Activated gamma-delta T cell (primary cell): Measurements from ENCODE around the gene ARRDC5.
"Not testable (repeated sequence)": the region's sequence is repeated elsewhere in the genome, so short reads cannot be mapped to it uniquely, and the experiment has no call there.

Source experiments
- DNase-seq: peaks from one replicate; lab custom pipeline; 2025; lab: John Stamatoyannopoulos, UW
- total RNA-seq, 2 donors: gene quantifications; one replicate each; lab custom pipeline; 2026; lab: John Stamatoyannopoulos, UW

Gene ARRDC5
- total RNA-seq = 16.8 to 27.3 reads per million in 2 donors

DNA sequence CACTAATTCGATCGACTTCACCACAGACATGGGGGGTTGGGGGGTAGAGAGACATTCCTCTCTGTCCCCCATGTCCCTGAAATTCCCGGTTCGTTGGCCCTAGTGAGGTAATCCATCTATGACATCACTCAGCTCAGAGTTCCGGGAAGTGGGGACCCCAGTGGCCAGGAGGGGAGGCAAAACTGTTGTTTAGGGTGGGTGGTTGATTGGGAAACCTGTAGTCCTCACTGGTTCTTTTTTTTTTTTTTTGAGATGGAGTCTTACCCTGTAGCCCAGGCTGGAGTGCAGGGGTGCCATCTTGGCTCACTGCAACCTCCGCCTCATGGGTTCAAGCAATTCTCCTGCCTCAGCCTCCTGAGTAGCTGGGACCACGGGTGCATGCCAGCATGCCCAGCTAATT lies at the start of gene ARRDC5:
TSS of gene ARRDC5 (minus strand) at position 101 of the 400 bp plus-strand sequence. CDS start at position 30, 71 bp downstream.
- DNase-seq = no peak

DNA sequence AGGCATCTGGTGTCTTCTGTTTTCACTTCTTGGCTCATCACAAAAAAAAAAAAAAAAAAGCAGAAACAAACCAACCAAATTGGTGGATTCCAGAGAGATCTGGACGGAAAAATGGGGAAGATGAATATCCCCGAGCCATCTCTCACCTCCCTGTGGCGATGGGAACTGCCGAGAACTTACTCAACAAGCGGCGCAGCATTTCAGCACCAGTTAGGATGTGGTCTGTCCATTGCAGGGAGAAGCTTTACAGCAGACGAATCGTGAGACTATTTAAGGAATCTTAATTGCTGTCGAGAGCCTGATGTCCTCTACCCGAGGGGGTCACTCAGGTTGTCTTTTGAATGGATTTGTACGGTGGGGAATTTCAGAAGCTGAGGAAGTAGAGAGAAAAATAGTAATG lies 49.0 kb upstream of the ARRDC5 start:
- DNase-seq = no peak

DNA sequence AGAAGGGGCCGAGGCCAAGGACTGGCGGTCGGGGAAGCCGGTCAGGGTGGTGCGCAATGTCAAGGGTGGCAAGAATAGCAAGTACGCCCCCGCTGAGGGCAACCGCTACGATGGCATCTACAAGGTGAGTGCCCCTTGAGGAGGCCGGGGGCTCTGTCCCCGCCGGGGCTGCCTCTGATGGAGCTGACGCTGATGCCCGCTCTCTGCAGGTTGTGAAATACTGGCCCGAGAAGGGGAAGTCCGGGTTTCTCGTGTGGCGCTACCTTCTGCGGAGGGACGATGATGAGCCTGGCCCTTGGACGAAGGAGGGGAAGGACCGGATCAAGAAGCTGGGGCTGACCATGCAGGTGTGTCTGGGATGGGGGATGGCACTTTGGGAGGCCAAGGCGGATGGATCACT lies 48.0 kb upstream of the ARRDC5 start:
- DNase-seq = not testable (repeated sequence)

DNA sequence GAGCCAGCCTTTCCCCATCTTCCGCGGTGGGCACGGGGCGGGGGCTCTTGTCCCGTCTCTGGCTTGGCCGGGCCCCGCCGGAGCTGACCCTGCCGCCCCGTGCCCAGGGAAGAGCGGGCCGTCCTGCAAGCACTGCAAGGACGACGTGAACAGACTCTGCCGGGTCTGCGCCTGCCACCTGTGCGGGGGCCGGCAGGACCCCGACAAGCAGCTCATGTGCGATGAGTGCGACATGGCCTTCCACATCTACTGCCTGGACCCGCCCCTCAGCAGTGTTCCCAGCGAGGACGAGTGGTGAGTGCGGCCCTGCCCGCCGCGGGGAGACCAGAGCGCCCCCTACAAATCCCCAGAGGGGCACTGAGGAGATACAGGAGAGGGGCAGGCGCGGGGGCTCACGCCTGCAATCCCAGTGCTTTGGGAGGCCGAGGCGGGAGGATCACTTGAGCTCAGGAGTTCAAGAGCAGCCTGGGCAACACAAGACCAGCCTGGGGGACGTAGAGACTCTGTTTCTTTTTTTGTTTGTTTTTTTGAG lies 39.0 kb upstream of the ARRDC5 start:
- not testable (repeated sequence) for DNase-seq

DNA sequence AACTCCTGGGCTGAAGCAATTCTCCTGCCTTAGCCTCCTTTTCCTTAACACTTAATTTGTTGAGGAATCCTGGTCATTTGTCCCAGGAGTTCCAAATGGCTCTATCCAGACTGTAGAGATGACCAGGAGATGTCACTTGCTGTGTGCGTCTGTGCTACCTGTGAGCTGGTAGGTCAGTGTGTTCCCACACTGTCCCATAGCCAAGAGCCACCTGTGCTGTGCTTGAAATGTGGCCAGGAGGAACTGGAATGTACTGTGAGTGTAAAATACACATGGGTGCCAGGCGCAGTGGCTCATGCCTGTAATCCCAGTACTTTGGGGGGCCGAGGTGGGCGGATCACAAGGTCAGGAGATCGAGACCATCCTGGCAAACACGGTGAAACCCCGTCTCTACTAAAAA lies 36.8 kb upstream of the ARRDC5 start:
- no peak for DNase-seq

DNA sequence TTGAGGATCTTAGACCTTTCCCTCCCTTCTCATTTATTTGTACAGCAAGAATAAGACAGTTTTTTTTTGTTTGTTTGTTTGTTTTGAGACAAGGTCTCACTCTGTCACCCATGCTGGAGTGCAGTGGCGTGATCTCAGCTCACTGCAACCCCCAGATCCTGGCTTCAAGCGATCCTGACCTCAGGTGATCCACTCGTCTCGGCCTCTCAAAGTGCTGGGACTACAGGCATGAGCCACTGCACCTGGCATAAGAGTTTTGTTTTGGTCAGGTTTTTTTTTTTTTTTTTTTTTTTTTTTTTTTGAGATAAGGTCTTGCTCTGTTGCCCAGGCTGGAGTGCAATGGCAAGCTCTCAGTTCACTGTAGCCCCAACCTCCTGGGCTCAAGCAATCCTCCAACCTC lies 35.8 kb upstream of the ARRDC5 start:
- not testable (repeated sequence) for DNase-seq

DNA sequence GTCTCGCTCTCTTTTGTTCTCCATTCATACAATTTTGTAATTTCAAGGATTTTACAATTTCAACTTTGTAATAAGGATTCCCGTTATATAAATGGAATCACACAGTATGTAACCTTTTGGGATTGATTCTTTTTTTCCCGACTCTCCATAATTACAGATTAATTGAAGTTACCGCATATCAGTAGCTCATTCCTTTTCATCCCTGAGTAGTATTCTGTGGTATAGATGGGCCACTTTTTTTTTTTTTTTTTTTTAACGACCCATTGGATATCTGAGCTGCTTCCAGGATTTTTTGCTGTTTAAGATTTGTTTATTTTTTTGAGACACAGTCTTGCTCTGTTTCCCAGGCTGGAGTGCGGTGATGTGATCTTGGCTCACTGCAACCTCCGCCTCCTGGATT lies 34.4 kb upstream of the ARRDC5 start:
- DNase-seq = no peak

DNA sequence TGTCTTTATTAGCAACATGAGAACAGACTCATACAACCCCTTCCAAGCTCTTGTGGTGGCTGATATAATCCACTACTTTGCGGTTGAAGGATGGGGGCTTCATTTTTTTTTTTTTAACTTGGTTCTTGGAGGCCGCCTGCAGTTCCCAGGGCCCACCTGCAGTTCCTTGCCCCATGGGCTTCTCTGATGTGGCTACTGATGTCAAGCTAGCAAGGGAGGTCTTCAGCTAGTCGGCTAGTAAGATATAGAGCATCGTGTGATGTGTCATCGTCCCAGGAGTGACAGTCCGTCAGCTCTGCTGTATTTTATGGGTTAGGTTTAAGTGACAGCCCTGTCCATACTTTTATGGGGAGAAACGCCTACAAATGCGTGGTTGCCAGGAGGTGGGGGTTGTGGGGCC lies 32.7 kb upstream of the ARRDC5 start:
- DNase-seq = no peak

DNA sequence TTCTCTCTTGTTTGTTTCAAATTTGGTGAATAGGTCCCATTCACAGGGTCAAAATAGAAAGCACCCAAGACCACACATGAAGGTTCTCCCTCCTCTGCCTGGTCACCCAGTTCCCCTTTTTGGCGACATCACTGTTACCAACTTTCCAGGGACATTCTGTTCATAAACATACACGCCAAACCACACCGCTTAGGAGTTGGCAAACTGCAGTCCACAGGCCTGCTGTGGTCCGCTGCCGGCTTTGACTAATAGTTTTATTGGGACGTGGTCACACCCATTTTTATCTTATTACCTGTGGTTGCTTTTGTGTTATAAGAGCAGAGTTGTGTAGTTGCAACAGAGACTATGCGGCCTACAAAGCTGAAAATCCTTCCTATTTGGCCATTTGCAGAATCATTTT lies 30.8 kb upstream of the ARRDC5 start:
- DNase-seq = no peak

DNA sequence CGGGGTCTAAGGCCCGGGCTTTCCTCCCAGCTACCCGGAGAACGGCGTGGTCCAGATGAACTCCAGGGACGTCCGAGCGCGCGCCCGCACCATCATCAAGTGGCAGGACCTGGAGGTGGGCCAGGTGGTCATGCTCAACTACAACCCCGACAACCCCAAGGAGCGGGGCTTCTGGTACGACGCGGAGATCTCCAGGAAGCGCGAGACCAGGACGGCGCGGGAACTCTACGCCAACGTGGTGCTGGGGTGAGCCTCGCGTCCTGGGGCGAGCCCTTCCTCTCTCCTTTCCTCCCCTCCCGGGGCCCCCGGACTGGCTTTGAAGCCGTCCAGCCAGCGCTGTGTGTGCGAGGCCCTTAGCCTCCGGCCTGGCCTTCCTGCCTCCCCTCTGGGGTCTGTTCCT lies 30.0 kb upstream of the ARRDC5 start:
- no peak for DNase-seq

DNA sequence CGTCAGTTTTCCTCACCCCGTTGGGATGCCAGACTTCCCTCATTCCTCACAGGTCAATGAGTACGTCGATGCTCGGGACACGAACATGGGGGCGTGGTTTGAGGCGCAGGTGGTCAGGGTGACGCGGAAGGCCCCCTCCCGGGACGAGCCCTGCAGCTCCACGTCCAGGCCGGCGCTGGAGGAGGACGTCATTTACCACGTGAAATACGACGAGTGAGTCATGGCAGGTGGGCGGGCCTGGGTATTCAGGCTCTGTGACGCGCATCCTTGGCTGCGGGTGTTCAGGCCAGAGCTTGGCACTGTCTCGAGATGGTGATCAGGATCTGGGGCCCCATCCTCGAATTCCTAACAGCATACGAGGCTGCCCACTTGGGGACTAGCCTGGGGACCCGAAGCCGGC lies 28.0 kb upstream of the ARRDC5 start:
- DNase-seq = no peak

DNA sequence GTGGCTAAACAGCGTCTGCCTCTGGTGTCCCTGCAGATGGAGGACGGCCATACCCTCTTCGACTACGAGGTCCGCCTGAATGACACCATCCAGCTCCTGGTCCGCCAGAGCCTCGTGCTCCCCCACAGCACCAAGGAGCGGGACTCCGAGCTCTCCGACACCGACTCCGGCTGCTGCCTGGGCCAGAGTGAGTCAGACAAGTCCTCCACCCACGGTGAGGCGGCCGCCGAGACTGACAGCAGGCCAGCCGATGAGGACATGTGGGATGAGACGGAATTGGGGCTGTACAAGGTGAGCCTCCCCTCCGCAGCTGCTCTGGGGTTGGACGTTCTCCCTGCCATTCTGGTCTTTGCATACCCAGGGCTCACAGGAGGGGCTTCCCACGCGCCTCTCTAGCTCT lies 26.5 kb upstream of the ARRDC5 start:
- no peak for DNase-seq

DNA sequence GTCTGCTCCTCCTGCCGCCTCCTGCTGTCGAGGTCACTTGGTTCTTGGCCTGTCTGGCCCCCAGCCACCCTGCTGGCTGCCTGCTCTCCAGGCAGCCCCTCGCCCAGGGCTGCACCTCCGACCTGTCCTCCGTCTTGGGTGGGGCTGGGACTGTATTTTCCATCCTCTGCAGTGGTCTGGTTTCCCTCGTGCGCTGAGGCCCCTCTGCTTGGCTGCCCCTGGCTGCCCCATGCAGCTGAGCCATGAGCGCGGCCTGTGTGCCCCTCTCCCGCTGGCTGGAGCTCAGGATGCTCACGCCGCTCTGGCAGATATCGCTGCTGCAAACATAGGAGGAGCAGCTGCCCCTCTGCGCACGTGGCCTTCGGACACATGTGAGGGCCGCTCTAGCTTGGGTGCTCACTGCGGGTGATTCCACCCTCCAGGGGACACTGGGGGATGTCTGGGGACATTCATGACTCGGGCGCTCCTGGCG lies 20.6 kb upstream of the ARRDC5 start:
- no peak for DNase-seq

DNA sequence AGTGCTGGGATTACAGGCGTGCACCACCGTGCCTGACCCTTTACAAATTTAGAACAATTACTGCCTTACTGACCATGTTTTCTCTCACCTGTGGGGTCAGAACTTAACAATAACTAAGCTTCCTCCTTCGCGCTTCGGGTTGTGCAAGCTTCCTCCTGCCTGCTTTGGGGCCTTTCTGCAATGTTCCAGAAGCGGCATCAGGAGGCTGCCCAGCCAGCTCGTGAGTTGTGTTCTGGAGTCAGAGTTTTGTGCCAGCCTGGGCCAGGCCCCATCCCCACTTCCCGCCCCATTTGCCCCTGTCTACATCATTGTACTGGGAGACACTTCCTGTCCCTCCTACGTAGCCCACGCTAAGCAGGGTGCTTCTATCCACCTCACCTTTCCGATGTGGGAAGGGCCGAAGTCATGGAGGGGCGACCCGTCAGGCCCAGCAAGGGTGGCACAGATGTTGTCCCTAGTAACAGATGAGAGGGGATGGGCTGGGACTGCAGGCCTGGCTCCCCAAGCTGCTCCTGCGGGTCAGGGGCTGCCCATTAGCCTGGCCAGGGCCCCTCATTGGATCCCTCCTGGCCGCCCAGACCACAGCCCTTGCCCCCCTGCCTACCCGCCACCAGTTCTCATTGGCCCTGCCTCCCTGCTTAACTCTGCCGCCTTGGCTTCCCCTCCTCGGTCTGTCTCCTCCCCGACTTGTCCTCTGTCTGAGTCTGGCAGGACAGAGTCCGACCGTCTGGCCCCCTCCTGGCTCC lies 20.0 kb upstream of the ARRDC5 start:
- DNase-seq = no peak

DNA sequence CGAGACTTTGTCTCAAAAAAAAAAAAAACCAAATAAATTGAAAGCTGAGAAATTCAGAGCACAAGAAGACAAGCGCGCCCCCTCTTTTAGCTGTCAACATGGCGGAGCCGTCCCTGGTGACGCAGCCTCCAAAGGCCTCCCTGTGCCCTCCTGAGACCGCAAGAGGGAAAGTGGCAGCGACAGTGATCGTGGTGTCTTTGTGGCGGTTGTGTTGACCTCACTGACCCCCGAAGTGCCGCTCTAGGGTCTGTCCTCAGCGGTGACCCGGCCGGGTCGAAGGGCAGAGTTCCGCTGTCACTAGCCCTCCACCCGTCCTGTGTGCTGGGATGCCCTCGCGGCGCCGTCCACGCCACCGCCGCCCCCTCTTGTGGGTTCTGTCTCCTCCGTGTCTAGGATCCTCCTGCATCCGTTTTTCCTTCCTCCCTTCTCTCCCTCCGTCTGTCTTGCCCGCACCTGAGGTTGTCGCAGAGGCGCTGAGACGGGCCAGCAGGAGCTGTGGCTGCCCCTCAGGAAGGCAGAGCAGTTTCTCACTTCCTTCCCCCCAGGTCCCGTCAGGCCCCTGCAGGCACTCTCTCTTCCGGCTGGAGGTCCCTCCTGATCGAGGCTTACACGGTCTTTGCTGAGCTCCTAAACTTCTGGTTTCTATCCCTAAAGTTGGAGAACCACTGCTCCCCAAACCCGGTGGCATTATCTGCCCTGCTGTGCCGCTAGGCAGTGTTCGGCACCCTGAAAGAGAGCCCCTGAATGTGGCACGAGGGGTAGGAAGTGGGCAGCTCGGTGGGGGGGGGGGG lies 13.8 kb upstream of the ARRDC5 start:
- DNase-seq = no peak

DNA sequence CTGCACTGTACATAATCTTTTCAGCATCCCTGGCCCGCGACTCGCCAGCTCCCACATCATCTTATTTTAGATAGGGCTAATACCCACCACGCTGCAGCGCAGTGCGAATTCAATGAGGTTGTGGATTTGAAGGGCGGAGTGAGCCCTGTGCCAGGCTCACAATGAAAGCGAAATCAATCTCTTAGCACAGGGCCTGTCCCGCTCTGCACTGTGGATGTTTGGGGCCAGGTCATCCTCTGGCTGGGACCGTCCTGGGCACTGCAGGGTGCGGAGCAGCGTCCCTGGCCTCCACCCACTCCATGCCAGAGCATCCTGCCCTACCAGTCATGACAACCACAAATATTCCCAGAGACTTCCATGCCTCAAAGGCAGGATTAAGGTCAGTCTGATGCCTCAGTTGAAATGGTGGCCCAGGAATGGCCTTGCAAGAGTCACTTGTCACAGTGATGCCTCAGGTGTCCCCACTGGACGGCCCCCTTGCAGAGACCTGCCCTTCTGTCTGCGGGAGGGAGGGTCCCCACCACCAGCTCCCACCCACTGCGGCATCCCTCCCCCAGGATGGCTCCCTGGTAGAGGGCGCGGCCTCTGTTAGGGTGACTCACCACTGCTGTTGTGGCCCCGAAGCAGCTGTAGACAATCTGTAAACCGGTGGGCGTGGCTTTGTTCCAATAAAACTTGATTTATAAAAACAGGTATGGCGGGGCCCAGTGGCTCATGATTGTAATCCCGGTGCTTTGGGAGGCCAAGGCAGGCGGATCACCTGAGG lies 12.2 kb upstream of the ARRDC5 start:
- DNase-seq = no peak

DNA sequence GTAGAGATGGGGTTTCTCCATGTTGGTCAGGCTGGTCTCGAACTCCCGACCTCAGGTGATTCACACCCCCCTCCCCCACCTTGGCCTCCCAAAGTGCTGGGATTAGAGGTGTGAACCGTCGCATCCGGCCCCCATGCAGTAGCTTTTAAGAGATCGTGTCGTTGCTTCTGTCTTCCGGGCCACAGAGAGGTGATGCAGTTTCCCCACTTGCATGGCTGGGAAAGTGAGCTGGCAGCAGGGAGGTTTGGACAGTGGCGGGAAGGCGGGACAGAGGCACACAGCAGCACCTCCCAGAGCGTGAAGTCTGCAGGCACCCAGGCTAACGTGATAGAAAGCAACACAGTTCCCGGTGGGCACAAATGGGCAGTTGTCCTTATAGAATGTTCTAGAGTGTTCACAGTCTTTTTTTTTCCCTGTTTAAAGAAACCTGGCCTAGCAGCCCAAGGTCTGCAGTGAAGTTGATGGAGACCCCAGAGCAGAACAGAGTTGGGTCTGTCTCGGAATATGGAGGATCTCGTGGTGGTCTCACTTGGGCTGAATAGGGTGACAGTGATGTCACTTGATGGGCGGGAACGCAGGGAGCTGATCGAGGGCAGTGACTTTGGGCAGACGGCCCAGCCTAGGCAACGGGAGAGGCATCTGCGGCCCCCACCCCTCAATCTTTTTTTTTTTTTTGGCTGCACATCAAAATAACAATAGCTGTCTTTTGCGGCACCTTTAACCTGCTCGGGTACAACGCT lies 11.5 kb upstream of the ARRDC5 start:
- DNase-seq = no peak

DNA sequence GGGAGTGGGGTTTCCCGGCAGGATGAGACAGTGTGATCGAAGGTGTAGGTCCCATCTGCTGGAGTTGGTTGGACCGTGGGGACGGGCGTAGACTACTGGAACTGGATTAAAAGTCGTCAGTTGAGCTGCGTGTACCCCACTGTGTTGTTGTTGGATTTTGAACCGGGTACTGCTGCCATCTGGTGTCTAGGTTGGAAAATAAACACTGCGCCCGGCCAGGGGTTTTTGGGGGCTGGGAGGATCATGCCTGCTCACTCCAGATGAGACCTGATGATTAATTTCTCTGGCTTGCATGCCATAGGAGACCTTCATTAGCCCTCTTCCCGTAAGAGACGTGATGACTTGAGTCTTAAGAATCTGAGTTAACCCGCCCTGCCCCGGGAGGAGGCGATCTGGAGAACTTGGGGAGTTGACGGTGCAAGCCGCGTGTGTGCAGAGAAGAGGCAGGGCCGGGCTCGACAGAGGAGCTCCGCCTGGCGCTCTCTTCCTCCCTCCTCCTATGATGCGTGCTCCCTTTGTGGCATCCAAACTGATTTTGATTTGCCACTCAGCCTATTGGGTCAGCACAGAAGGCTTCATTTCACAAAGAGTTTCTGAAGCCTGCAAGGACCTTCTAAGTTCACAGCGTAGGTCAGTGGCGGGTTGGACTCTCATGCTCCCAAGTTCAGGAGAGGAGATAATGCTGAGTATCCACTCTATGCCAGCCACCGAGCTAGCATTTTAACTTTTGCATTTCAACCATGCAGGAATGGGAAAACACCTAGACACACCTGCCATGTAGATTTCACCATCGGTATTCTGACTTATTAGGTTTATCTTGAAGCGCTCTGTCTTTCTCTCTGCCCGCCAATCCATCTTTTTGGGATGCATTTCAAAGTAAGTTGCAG lies 9.3 kb upstream of the ARRDC5 start:
- DNase-seq = no peak

DNA sequence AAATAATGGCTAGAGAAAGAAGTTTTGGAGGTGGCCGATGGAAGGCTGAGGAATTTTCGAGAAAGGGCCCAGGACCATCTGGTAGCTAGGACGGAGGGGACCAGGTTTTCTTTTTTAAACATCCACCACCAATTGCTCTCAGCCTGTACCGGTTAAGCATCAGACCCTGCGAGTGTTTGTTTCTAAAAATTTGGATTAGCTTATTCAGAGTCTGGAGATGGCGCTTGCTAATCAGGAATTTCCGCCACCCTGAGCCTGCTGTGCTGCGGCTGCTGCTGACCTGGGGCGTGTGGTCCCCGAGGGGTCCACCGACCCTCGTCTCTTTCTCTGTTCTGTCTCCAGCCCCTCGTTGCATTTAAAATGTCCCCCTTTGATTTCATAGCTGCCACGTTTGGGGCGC lies 8.6 kb upstream of the ARRDC5 start:
- no peak for DNase-seq

DNA sequence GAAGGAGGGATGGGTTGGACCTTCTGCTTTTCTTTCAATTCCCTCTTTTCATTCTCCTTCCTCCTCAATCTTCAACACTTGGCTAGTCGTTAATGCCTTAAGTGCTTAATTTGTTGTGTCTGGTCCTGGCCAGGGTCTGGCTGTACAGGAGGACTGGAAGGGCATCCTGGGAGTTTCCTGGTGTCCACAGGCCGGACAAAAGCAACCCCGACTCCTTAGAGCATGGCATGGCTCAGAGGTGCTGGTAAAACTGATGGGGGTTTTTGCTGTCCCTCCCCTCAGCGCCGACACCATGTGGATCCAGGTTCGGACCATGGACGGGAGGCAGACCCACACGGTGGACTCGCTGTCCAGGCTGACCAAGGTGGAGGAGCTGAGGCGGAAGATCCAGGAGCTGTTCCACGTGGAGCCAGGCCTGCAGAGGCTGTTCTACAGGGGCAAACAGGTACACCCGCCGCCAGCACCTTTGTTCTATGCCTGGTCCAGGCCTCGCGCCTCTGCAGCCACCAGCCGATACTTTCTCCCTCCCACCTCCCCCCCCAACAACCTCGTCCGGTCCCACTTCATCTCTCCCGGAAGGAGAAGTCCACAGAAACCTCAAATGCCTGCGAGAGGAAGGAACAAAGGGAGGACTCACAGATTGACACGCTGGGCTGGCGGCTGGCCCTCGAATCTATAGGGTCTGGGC lies 8.0 kb upstream of the ARRDC5 start:
- DNase-seq = no peak
